ENCODE results near the gene TMOD2. TPM values are rescaled to one million over a fixed set of nuclear protein-coding genes. Genes with fewer than 3 reads are reported as not detected.

Gene TMOD2
- total and polyA plus RNA-seq, 11 donors, result 1.3 to 10.9 (median 6.1) TPM

DNA sequence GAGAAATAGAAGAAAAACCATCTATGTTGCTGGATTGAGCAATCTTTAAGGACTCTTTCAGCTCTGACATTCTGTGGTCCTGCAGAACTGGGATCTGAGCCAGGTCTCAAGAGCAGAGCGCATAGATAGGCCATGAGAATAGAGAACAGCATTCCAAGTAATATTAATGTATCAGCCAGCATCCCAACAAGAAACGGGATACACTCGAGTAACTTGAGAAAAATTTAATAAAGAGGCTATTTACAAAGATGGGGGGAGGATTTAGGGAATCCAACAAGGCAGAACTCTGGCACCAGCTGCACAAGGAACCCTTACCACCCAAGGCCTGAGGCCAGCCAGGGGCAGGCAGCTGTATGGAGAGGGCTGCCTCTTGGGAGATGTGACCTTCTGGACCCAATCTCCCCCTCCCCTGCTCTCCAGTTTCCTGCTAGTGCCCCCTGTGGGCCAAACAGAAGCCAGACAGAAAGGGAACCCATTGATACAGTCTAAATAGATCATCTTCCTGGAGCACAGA is 8.2 kb downstream of the TMOD2 start:
- 28 to 30% (median 29%) methylated on average over 3 of the region's 3 CpGs for WGBS, 4 donors
- TF ChIP-seq POLR2A (IDR thresholded peaks at IDR 0.05) (no peak), CTCF (IDR thresholded peaks at IDR 0.05) (peak in 8 of 12 donors; percentile 8 to 29 (median 16))
- peak in 4 of 5 donors; percentile 53 to 83 (median 70) for DNase-seq
- peaks cover 0 to 48% (median 17%) of the 10 kb centered on the region in 12 donors for H3K4me1 ChIP-seq
- no peaks in the 10 kb centered on the region for H3K36me3 ChIP-seq
- H3K9me3 ChIP-seq, result peaks cover 0 to 6% (median 0%) of the 10 kb centered on the region in 12 donors
- intact Hi-C loops (cut with DNase I), result loop anchor here in 1 of 10 donors (10.0 kb wide), 1 partner anchor 75 kb away; the partner anchor contains the start of gene SCG3
- no peak overlapping the region for H3K4me3 ChIP-seq
- peak; percentile 68 to 95 (median 88) for ATAC-seq
- no peaks in the 10 kb centered on the region for H3K27me3 ChIP-seq
- H3K27ac ChIP-seq, result peak overlapping the region in 7 of 12 donors; percentile 1 to 54 (median 31)

GRCh38 chr15:51760805-51761204 is 9.4 kb downstream of the TMOD2 start:
- Histone ChIP-seq H3K4me3 (no peak overlapping the region), H3K27me3 (no peaks in the 10 kb centered on the region), H3K36me3 (no peaks in the 10 kb centered on the region), H3K9me3 (peaks cover 0 to 6% (median 0%) of the 10 kb centered on the region in 12 donors), H3K4me1 (peaks cover 0 to 36% (median 17%) of the 10 kb centered on the region in 12 donors), H3K27ac (no peak overlapping the region)
- WGBS, 4 donors, result 59 to 78% (median 68%) methylated on average over 3 of the region's 3 CpGs
- TF ChIP-seq POLR2A (IDR thresholded peaks at IDR 0.05), result no peak
- no peak for TF ChIP-seq CTCF (IDR thresholded peaks at IDR 0.05)
- DNase-seq (no peak), ATAC-seq (no peak)
- intact Hi-C loops (cut with DNase I), result no loop called here

DNA sequence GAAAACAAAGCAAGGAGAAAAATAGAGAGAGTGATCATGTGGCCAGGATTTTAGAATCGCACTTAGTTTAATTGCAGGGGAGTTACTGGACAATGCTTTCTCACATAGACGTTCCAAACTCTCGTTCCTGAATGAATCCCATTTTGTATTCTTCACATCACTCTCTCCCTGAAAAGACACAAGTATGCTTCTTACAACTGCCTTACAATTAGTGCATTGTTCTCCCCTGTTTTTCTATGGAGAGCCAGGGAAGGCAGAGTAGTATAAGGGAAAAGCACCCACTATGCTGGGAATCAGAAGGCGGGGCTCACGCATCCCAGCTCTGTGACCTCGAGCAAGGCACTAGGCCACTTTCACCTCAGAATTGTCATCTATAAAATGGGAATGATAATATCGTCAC is 14.4 kb downstream of the TMOD2 start:
- Histone ChIP-seq H3K4me1 (peaks cover 0 to 11% (median 0%) of the 10 kb centered on the region in 12 donors), H3K27me3 (no peaks in the 10 kb centered on the region), H3K27ac (no peak overlapping the region), H3K36me3 (peaks cover 0 to 25% (median 8%) of the 10 kb centered on the region in 9 donors), H3K9me3 (no peaks in the 10 kb centered on the region), H3K4me3 (no peak overlapping the region)
- intact Hi-C loops (cut with DNase I), result no loop called here
- 84 to 89% (median 85%) methylated on average over 7 of the region's 7 CpGs for whole genome bisulfite sequencing, 4 donors
- no peak for TF ChIP-seq POLR2A (IDR thresholded peaks at IDR 0.05)
- ATAC-seq (no peak), DNase-seq (no peak)

GRCh38 chr15:51766341-51766740 is 14.9 kb downstream of the TMOD2 start:
- ATAC-seq (no peak), DNase-seq (no peak)
- H3K4me1 ChIP-seq, result peaks cover 0 to 16% (median 0%) of the 10 kb centered on the region in 12 donors
- peaks cover 0 to 26% (median 8%) of the 10 kb centered on the region in 9 donors for H3K36me3 ChIP-seq
- H3K9me3 ChIP-seq, result no peaks in the 10 kb centered on the region
- no peak overlapping the region for H3K27ac ChIP-seq
- H3K27me3 ChIP-seq, result no peaks in the 10 kb centered on the region
- 94 to 98% (median 95%) methylated on average over 1 of the region's 1 CpG for WGBS, 4 donors
- intact Hi-C loops (cut with DNase I), result no loop called here
- no peak overlapping the region for H3K4me3 ChIP-seq
- no peak for TF ChIP-seq POLR2A (IDR thresholded peaks at IDR 0.05)
- TF ChIP-seq CTCF (IDR thresholded peaks at IDR 0.05), result no peak

Measured in heart left ventricle (tissue), 16 donors.